Measurements from ENCODE around the gene CDC25A.
"Not testable (repeated sequence)": the region's sequence is repeated elsewhere in the genome, so short reads cannot be mapped to it uniquely, and the experiment has no call there.

The CDC25A gene

GRCh38 chr3:48217449-48217848, 29.2 kb upstream of the CDC25A start:
- FAIRE-seq, result no peak
- DNase-seq (ENCODE audit: insufficient read length), result no peak
- TF ChIP-seq TAF1 (IDR thresholded peaks at IDR 0.05; ENCODE audit: borderline replicate concordance, low read depth, low read length), result no peak
- TF ChIP-seq POLR2AphosphoS5 (IDR thresholded peaks at IDR 0.05; ENCODE audit: low read depth, low read length), result no peak
- TF ChIP-seq POLR2A (IDR thresholded peaks at IDR 0.05; ENCODE audit: low read depth, low read length), result no peak

DNA sequence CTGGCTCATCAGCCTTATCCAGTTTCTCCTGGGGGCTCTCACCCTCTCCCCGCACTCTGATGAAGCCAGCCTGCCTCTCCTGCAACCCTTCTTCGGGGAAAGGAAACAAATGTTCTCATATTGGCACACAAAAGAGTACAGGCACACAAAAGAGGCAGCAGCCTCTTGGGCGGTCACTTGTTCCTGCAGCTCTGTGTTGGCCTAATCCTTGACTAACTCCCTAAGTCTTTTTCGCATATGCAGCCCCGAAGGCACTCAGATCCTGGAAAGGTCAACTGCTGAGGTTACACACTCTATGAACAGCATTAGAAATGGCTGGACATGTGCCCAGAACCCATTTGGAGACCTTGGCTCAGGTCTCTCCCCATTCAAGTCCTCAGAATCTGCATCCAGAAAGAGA, 27.7 kb upstream of the CDC25A start:
- FAIRE-seq (no peak), DNase-seq (ENCODE audit: insufficient read length) (no peak)
- TF ChIP-seq POLR2A (IDR thresholded peaks at IDR 0.05; ENCODE audit: low read depth, low read length) (no peak), POLR2AphosphoS5 (IDR thresholded peaks at IDR 0.05; ENCODE audit: low read depth, low read length) (no peak), TAF1 (IDR thresholded peaks at IDR 0.05; ENCODE audit: borderline replicate concordance, low read depth, low read length) (no peak)

DNA sequence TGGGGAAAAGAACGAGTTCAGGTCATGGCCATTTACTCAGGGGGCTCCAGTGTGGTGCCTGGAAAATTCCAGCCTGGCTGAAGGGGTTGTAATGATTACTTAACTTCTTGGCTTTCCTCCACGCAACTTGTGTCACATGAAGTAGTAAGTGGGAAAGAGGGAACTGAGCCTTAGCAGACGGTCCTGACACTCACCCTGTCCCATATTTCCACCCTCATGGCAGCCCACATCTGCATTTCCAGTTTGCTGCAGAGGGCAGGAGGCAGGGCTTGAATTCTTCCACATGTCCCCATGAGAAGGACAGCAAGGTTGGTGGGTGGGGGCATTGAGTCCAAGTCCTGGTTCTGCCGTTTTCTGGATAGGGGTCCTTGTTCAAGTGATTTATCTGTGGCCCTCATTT, 27.2 kb upstream of the CDC25A start:
- no peak for TF ChIP-seq TAF1 (IDR thresholded peaks at IDR 0.05; ENCODE audit: borderline replicate concordance, low read depth, low read length)
- no peak for TF ChIP-seq POLR2AphosphoS5 (IDR thresholded peaks at IDR 0.05; ENCODE audit: low read depth, low read length)
- no peak for TF ChIP-seq POLR2A (IDR thresholded peaks at IDR 0.05; ENCODE audit: low read depth, low read length)
- FAIRE-seq, result no peak
- no peak for DNase-seq (ENCODE audit: insufficient read length)

- DNase-seq (ENCODE audit: insufficient read length) (no peak), FAIRE-seq (no peak)
- TF ChIP-seq POLR2AphosphoS5 (IDR thresholded peaks at IDR 0.05; ENCODE audit: low read depth, low read length) (no peak), POLR2A (IDR thresholded peaks at IDR 0.05; ENCODE audit: low read depth, low read length) (no peak), TAF1 (IDR thresholded peaks at IDR 0.05; ENCODE audit: borderline replicate concordance, low read depth, low read length) (no peak)
Measured at GRCh38 chr3:48215019-48215418, 26.8 kb upstream of the CDC25A start.

- no peak for DNase-seq (ENCODE audit: insufficient read length)
- FAIRE-seq, result no peak
- TF ChIP-seq TAF1 (IDR thresholded peaks at IDR 0.05; ENCODE audit: borderline replicate concordance, low read depth, low read length) (no peak), POLR2A (IDR thresholded peaks at IDR 0.05; ENCODE audit: low read depth, low read length) (no peak), POLR2AphosphoS5 (IDR thresholded peaks at IDR 0.05; ENCODE audit: low read depth, low read length) (no peak)
Measured at GRCh38 chr3:48214225-48214624, 26.0 kb upstream of the CDC25A start.

GRCh38 chr3:48211776-48212175, 23.6 kb upstream of the CDC25A start:
- not testable (repeated sequence) for FAIRE-seq

GRCh38 chr3:48210534-48210933, 22.3 kb upstream of the CDC25A start:
- not testable (repeated sequence) for DNase-seq (ENCODE audit: insufficient read length); FAIRE-seq

More at GRCh38 chr3:48211776-48212175, 23.6 kb upstream of the CDC25A start:
- DNase-seq (ENCODE audit: insufficient read length), result not testable (repeated sequence)

DNA sequence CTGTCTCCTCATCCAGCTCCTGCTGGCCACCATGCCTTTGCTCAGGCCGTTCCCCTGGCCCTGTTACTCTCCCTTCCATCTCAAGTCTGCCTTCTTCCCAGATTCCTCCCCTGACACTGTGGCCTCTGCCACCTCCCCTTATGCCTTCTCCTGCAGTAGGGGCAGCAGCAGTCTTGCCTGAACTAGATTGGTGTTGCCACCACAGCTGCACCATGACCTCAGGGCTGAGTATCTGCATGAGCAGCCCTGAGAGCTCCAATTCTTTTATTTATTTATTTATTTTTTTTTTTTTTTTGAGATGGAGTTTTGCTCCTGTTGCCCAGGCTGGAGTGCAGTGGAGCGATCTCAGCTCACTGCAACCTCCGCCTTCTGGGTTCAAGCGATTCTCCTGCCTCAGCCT, 21.2 kb upstream of the CDC25A start:
- FAIRE-seq (no peak), DNase-seq (ENCODE audit: insufficient read length) (no peak)
- TF ChIP-seq TAF1 (IDR thresholded peaks at IDR 0.05; ENCODE audit: borderline replicate concordance, low read depth, low read length) (no peak), POLR2A (IDR thresholded peaks at IDR 0.05; ENCODE audit: low read depth, low read length) (no peak), POLR2AphosphoS5 (IDR thresholded peaks at IDR 0.05; ENCODE audit: low read depth, low read length) (no peak)

- DNase-seq (ENCODE audit: insufficient read length) (no peak), FAIRE-seq (no peak)
- TF ChIP-seq POLR2A (IDR thresholded peaks at IDR 0.05; ENCODE audit: low read depth, low read length) (no peak), TAF1 (IDR thresholded peaks at IDR 0.05; ENCODE audit: borderline replicate concordance, low read depth, low read length) (no peak), POLR2AphosphoS5 (IDR thresholded peaks at IDR 0.05; ENCODE audit: low read depth, low read length) (no peak)
Measured at GRCh38 chr3:48208076-48208475, 19.9 kb upstream of the CDC25A start.

DNA sequence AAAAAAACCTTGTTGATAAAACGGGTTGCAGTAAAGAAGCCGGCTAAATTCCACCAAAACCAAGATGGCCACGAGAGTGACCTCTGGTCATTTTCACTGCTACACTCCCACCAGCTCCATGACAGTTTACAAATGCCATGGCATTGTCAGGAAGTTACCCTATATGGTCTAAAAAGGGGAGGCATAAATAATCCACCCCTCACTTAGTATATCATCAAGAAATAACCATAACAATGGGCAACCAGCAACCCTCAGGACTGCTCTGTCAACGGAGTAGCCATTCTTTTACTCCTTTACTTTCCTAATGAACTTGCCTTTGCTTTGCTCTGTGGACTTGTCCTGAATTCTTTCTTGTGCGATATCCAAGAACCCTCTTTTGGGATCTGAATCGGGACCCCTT, 14.4 kb upstream of the CDC25A start:
- FAIRE-seq, result no peak
- TF ChIP-seq POLR2AphosphoS5 (IDR thresholded peaks at IDR 0.05; ENCODE audit: low read depth, low read length) (no peak), TAF1 (IDR thresholded peaks at IDR 0.05; ENCODE audit: borderline replicate concordance, low read depth, low read length) (no peak), POLR2A (IDR thresholded peaks at IDR 0.05; ENCODE audit: low read depth, low read length) (no peak)
- no peak for DNase-seq (ENCODE audit: insufficient read length)

GRCh38 chr3:48199117-48199516, 10.9 kb upstream of the CDC25A start:
- TF ChIP-seq POLR2AphosphoS5 (IDR thresholded peaks at IDR 0.05; ENCODE audit: low read depth, low read length) (no peak), POLR2A (IDR thresholded peaks at IDR 0.05; ENCODE audit: low read depth, low read length) (no peak), TAF1 (IDR thresholded peaks at IDR 0.05; ENCODE audit: borderline replicate concordance, low read depth, low read length) (no peak)
- FAIRE-seq (no peak), DNase-seq (ENCODE audit: insufficient read length) (no peak)

- FAIRE-seq, result no peak
- no peak for DNase-seq (ENCODE audit: insufficient read length)
- TF ChIP-seq TAF1 (IDR thresholded peaks at IDR 0.05; ENCODE audit: borderline replicate concordance, low read depth, low read length) (no peak), POLR2A (IDR thresholded peaks at IDR 0.05; ENCODE audit: low read depth, low read length) (no peak), POLR2AphosphoS5 (IDR thresholded peaks at IDR 0.05; ENCODE audit: low read depth, low read length) (no peak)
Measured at GRCh38 chr3:48196611-48197010, 8.4 kb upstream of the CDC25A start.

- DNase-seq (ENCODE audit: insufficient read length) (no peak), FAIRE-seq (peak; percentile 70)
- TF ChIP-seq TAF1 (IDR thresholded peaks at IDR 0.05; ENCODE audit: borderline replicate concordance, low read depth, low read length) (no peak), POLR2AphosphoS5 (IDR thresholded peaks at IDR 0.05; ENCODE audit: low read depth, low read length) (no peak), POLR2A (IDR thresholded peaks at IDR 0.05; ENCODE audit: low read depth, low read length) (no peak)
Measured at GRCh38 chr3:48194446-48195071, 6.3 kb upstream of the CDC25A start.

All from GM12892 (cell line).